Mononuclear cell (primary cell): ENCODE measurements around the gene TGFB2. TPM values are rescaled to one million over a fixed set of nuclear protein-coding genes. Genes with fewer than 3 reads are reported as not detected.

Experiments
- H3K27me3 ChIP-seq: 2 replicates; pipeline ENCODE4 v1.6.0; 2011; ENCODE audit warnings: low read length, control low read depth; ENCODE audit not compliant: insufficient read depth
- H3K4me1 ChIP-seq: 2 replicates; pipeline ENCODE4 v1.5.1; 2011; ENCODE audit warnings: mild to moderate bottlenecking, low read length, control low read depth; ENCODE audit not compliant: insufficient read depth
- H3K4me3 ChIP-seq: 2 replicates; pipeline ENCODE4 v1.5.1; 2011; ENCODE audit warnings: mild to moderate bottlenecking, low read length, moderate library complexity
- H3K9me3 ChIP-seq: 2 replicates; pipeline ENCODE4 v1.5.1; 2011; ENCODE audit warnings: low read depth, mild to moderate bottlenecking, control low read depth, low read length
- total RNA-seq: library from RNA; depleted of rRNA; stranded (reverse); fragments of >200 nt; gene quantifications from one replicate; pipeline ENCODE4 v1.2.3, GENCODE V29; 2012

Gene TGFB2
- total RNA-seq, 1 donor: 0.31 TPM

- Histone ChIP-seq H3K9me3 (no peaks in the 10 kb centered on the region), H3K27me3 (no peaks in the 10 kb centered on the region), H3K4me3 (no peak overlapping the region), H3K4me1 (no peaks in the 10 kb centered on the region)
These were observed 86.3 kb downstream of the TGFB2 start for GRCh38 chr1:218431476-218431875.

DNA sequence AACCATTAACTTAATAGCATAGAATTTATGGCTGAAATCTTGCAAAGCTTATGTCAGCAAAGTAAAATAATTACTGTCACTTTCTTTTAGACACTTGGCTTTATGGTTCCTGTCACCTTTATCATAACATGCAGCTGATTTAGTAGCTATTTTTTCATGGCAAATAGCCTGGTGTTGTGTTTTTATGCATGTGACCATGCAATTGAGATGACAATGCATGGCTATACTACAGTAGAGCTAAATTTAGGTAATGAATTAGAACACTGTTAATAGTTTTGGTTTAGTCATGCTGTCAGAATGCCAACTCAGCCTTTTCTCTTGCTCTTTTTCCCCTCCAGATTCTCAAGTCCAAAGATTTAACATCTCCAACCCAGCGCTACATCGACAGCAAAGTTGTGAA, 88.6 kb downstream of the TGFB2 start:
- no peaks in the 10 kb centered on the region for H3K9me3 ChIP-seq
- no peak overlapping the region for H3K4me3 ChIP-seq
- H3K4me1 ChIP-seq: no peaks in the 10 kb centered on the region
- H3K27me3 ChIP-seq: no peaks in the 10 kb centered on the region

- no peak overlapping the region for H3K4me3 ChIP-seq
- H3K9me3 ChIP-seq: no peaks in the 10 kb centered on the region
- H3K27me3 ChIP-seq: no peaks in the 10 kb centered on the region
- H3K4me1 ChIP-seq: no peaks in the 10 kb centered on the region
These were observed 90.4 kb downstream of the TGFB2 start for GRCh38 chr1:218435528-218435927.

- Histone ChIP-seq H3K27me3 (no peaks in the 10 kb centered on the region), H3K4me1 (no peaks in the 10 kb centered on the region), H3K9me3 (no peaks in the 10 kb centered on the region), H3K4me3 (no peak overlapping the region)
These were observed 91.2 kb downstream of the TGFB2 start for GRCh38 chr1:218436346-218436745.

DNA sequence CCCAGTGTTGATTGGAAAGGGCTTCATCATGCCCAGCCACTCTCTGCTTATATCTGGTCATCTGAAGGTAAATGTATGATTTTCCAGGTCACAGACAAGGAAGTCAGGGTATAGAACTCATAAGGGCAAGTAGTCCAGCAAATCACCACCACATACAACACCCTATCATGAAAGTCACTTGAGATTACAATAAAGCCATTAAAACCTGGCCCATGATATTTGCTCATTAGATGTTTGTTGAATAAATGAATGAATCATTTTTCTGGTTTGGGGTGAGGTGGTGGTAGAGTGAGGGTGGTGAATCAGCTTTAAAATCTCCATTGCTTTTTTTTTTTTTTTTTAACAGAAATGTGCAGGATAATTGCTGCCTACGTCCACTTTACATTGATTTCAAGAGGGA, 91.9 kb downstream of the TGFB2 start:
- no peaks in the 10 kb centered on the region for H3K9me3 ChIP-seq
- no peaks in the 10 kb centered on the region for H3K27me3 ChIP-seq
- H3K4me3 ChIP-seq: no peak overlapping the region
- H3K4me1 ChIP-seq: no peaks in the 10 kb centered on the region

- Histone ChIP-seq H3K4me3 (no peak overlapping the region), H3K4me1 (no peaks in the 10 kb centered on the region), H3K27me3 (no peaks in the 10 kb centered on the region), H3K9me3 (no peaks in the 10 kb centered on the region)
These were observed 94.6 kb downstream of the TGFB2 start for GRCh38 chr1:218439541-218440295.

DNA sequence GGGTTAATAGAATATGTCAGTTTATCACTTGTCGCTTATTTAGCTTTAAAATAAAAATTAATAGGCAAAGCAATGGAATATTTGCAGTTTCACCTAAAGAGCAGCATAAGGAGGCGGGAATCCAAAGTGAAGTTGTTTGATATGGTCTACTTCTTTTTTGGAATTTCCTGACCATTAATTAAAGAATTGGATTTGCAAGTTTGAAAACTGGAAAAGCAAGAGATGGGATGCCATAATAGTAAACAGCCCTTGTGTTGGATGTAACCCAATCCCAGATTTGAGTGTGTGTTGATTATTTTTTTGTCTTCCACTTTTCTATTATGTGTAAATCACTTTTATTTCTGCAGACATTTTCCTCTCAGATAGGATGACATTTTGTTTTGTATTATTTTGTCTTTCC, 98.1 kb downstream of the TGFB2 start:
- no peaks in the 10 kb centered on the region for H3K27me3 ChIP-seq
- no peaks in the 10 kb centered on the region for H3K9me3 ChIP-seq
- H3K4me1 ChIP-seq: no peaks in the 10 kb centered on the region
- no peak overlapping the region for H3K4me3 ChIP-seq

- H3K4me1 ChIP-seq: no peaks in the 10 kb centered on the region
These were observed 99.0 kb downstream of the TGFB2 start for GRCh38 chr1:218444173-218444572.

GRCh38 chr1:218444588-218444987, 99.5 kb downstream of the TGFB2 start:
- H3K4me3 ChIP-seq: no peak overlapping the region
- H3K9me3 ChIP-seq: no peaks in the 10 kb centered on the region
- no peaks in the 10 kb centered on the region for H3K4me1 ChIP-seq
- H3K27me3 ChIP-seq: no peaks in the 10 kb centered on the region

More at GRCh38 chr1:218444173-218444572, 99.0 kb downstream of the TGFB2 start:
- no peaks in the 10 kb centered on the region for H3K9me3 ChIP-seq
- H3K27me3 ChIP-seq: no peaks in the 10 kb centered on the region
- no peak overlapping the region for H3K4me3 ChIP-seq

DNA sequence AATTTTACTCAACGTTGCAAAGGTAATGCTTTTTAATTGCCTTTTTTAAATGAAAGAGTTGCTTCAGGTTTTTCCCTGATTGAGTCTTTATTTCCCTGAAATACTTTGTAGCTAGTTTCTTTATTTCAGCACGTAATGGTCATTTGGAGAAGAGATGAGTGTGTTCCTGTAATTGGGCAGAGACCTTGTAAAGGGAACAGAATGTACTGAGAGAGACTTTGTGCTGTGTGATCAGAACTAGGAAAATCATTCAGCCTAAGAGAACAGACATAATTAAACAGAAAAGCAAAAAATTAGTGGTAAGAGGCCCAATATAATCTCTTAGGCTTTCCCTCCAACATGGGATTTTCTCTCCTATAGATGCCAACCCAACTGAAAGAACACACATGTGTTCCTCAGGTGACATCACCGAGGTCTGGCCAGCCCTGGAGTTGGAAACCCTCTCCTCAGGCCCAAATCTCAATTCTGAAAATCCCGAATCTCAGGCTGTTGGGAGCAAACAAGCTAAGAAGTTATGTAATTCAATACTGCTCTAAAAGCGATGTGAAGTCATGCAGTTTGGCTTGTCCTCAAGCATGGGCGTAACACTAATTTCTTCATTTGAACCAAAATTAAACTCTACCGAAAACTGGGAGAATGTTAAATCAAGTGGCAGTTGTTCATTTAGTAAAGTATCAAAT, 102.0 kb downstream of the TGFB2 start:
- no peaks in the 10 kb centered on the region for H3K4me1 ChIP-seq

GRCh38 chr1:218451415-218451814, 106.3 kb downstream of the TGFB2 start:
- Histone ChIP-seq H3K27me3 (no peaks in the 10 kb centered on the region), H3K9me3 (no peaks in the 10 kb centered on the region), H3K4me1 (no peaks in the 10 kb centered on the region), H3K4me3 (no peak overlapping the region)

More for the DNA sequence above, 102.0 kb downstream of the TGFB2 start:
- Histone ChIP-seq H3K9me3 (no peaks in the 10 kb centered on the region), H3K27me3 (no peaks in the 10 kb centered on the region), H3K4me3 (no peak overlapping the region)

DNA sequence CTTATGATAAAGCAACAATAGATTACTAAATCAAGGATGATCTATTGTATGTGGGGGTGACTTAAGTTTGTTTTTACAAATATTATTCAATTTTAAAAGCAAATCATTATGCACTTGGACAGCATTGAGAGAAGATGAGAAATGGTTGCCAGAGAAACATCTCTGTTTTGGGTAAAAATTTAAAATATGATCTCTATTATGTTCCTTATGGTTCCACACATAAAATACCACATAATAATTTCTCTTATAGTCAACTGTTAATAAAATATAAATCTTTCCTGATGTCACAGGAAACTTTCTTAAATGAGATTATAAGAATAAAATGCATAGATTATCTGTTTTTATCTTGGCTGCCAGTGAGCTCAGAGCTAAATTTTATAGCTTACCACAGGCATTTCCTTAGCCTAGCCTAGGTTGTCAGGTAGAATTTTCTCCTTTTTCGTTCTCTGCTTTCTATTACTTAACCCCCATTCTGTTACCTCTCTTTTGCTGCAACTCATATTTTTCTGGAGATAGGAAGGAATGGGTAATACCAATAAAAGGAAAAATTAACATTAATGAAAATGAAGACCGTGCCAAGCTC, 109.7 kb downstream of the TGFB2 start:
- H3K9me3 ChIP-seq: no peaks in the 10 kb centered on the region
- H3K4me1 ChIP-seq: peaks cover 5% of the 10 kb centered on the region
- no peak overlapping the region for H3K4me3 ChIP-seq
- H3K27me3 ChIP-seq: no peaks in the 10 kb centered on the region

GRCh38 chr1:218456444-218456843, 111.3 kb downstream of the TGFB2 start:
- Histone ChIP-seq H3K4me3 (no peak overlapping the region), H3K9me3 (no peaks in the 10 kb centered on the region), H3K27me3 (no peaks in the 10 kb centered on the region), H3K4me1 (peaks cover 12% of the 10 kb centered on the region)

DNA sequence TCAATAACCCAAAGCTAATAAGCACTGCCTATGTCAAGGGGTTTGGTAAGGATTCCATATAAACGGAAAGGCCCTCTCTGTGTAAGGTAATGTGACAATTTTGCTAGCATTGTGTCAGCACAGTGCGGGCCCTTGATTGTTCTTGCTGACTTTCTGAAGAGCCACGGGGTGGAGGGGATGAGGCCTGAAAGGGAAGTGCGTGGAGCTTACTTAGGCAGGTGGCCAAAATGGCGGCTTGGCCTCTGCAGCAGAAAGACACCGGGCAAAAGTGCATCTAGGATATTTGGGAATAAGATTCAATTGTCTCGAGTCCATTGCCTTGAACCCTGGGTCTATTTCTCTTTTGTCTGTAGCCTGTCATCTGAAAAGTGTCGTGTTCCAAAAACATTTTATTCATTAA, 114.3 kb downstream of the TGFB2 start:
- Histone ChIP-seq H3K4me1 (peaks cover 33% of the 10 kb centered on the region), H3K9me3 (no peaks in the 10 kb centered on the region), H3K27me3 (no peaks in the 10 kb centered on the region), H3K4me3 (no peak overlapping the region)

DNA sequence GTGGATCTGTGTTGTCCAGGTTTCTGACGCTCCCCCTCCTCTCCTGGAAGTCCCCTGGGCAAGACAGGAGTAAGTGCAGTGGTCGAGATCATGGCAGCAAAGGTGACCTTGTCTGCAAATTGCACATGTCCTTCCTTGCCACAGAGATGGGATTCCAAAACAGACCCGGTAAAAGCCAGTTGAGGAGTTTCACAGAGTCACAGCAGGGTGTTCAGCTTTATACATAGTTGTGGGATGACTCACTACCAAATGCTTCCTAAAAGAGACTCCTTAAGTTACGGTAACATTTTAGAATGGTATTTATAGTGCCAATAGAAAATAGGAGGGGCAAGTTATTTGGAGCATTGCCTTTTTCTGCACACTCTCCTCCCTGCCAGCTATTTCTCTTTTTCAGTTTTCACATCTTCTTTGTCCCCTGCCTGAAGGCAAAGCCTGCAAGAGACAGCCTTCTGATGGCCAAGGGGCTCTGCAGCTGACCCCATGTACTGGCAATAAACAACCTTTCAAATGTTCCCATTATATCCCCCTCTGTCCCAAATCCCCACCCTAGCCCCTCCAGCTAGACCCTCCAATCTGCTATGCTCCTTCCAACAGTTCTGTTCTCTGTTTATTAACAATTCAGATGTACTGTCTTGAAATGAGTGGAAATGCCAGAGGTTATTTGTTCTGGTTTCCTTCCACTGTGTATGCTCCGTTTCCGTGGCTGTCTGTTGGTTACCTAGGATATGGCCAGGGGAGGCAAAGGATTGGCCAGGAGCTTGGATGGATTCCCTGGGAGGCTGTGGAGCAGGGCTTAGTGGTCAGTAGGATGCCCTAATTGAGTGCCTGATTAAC, 115.0 kb downstream of the TGFB2 start:
- Histone ChIP-seq H3K4me3 (no peak overlapping the region), H3K4me1 (peaks cover 33% of the 10 kb centered on the region), H3K9me3 (no peaks in the 10 kb centered on the region)

More for the DNA sequence above, 115.0 kb downstream of the TGFB2 start:
- H3K27me3 ChIP-seq: no peaks in the 10 kb centered on the region
